Measurements from ENCODE around the gene COMMD7. TPM values are rescaled to one million over a fixed set of nuclear protein-coding genes. Genes with fewer than 3 reads are reported as not detected.
A peak's percentile ranks its signal among the peaks of the same experiment; 100 is the strongest.

The COMMD7 gene
- total RNA-seq, 1 experiment from 2014 or later, result 66.1 TPM

- Histone ChIP-seq H3K27me3 (ENCODE audit: insufficient read depth, low read length) (no peaks in the 10 kb centered on the region), H2AFZ (ENCODE audit: low read length) (no peak overlapping the region)
Observed at GRCh38 chr20:32792731-32793458, 49.6 kb upstream of the COMMD7 start.

More at GRCh38 chr20:32792731-32793458, 49.6 kb upstream of the COMMD7 start:
- no peaks in the 10 kb centered on the region for H4K20me1 ChIP-seq (ENCODE audit: control insufficient read depth, insufficient read depth, insufficient read length)
- WGBS (ENCODE audit: extremely low coverage, insufficient read length, low lambda C conversion rate), result no CpG with 5 or more reads among the region's 13 CpGs
- Mint-ChIP-seq H3K4me3 (no peak overlapping the region), H3K4me1 (peaks cover 16 to 36% of the 10 kb centered on the region in 2 experiments), H3K27me3 (ENCODE audit: low read depth) (peaks cover 2% of the 10 kb centered on the region; the same call in 1 of the 2 replicates), H3K27ac (peak overlapping the region; percentile 55 to 95 (median 92); a peak in 6 of 7 replicates), H3K9me3 (no peaks in the 10 kb centered on the region), H3K36me3 (ENCODE audit: insufficient read depth in 1 of 3, low read depth in 3 of 3) (peaks cover 79 to 99% (median 96%) of the 10 kb centered on the region in 3 experiments)
- no peak overlapping the region for H3T11ph ChIP-seq (ENCODE audit: low read length)
- no peaks in the 10 kb centered on the region for H3K4me1 ChIP-seq (ENCODE audit: insufficient read depth, low read length)
- H3K18ac ChIP-seq (ENCODE audit: insufficient read length, low read depth, low read length), result no peak overlapping the region
- no peak overlapping the region for H3K23ac ChIP-seq (ENCODE audit: insufficient read length, low read depth, low read length)
- H2BK120ac ChIP-seq (ENCODE audit: low read depth, low read length, poor library complexity, severe bottlenecking), result no peak overlapping the region
- H3K27ac ChIP-seq (ENCODE audit: insufficient read length, low read depth, low read length), result no peak overlapping the region
- no peak overlapping the region for H4K91ac ChIP-seq (ENCODE audit: insufficient read length, low read depth, low read length)
- no peak overlapping the region for H3K56ac ChIP-seq (ENCODE audit: insufficient read length, low read depth, low read length)
- no peak overlapping the region for H3K4me2 ChIP-seq (ENCODE audit: insufficient read depth, insufficient read length, low read length)
- no peak overlapping the region for H2BK20ac ChIP-seq (ENCODE audit: low read depth, low read length, poor library complexity, severe bottlenecking)
- no peak overlapping the region for H2BK5ac ChIP-seq (ENCODE audit: insufficient read length, low read length)
- H4K8ac ChIP-seq (replicated peaks; ENCODE audit: insufficient read length, low read depth, low read length), result no peak overlapping the region
- H2BK12ac ChIP-seq (ENCODE audit: insufficient read length, low read depth, low read length), result no peak overlapping the region
- peaks cover 5% of the 10 kb centered on the region for H3K79me1 ChIP-seq (ENCODE audit: insufficient read depth, low read depth, low read length, poor library complexity, severe bottlenecking)
- no peak overlapping the region for H4K5ac ChIP-seq (ENCODE audit: insufficient read length, low read depth, low read length)
- no peak overlapping the region for H2BK15ac ChIP-seq (ENCODE audit: low read depth, low read length)
- H3K4ac ChIP-seq (ENCODE audit: low read depth, low read length), result no peak overlapping the region
- H3K9me3 ChIP-seq (ENCODE audit: control insufficient read depth, low read depth, low read length), result no peaks in the 10 kb centered on the region
- no peak overlapping the region for H2AK5ac ChIP-seq (ENCODE audit: insufficient read length, low read length)
- H3K79me2 ChIP-seq (ENCODE audit: insufficient read depth, low read length), result no peaks in the 10 kb centered on the region
- H3K9ac ChIP-seq (ENCODE audit: extremely low read depth, insufficient read length, low read length), result no peak overlapping the region
- TF ChIP-seq CTCF (conservative IDR thresholded peaks at IDR 0.05), result peak; percentile 27; the same call in 2 of the 3 replicates
- H3K14ac ChIP-seq (ENCODE audit: insufficient read depth, low read length), result no peak overlapping the region
- no peaks in the 10 kb centered on the region for H3K23me2 ChIP-seq (ENCODE audit: insufficient read length, low read depth, low read length, poor library complexity, severe bottlenecking)
- DNase-seq, result no peak
